KOPT-K1 (cell line): ENCODE measurements around the gene PRM3.
A peak's percentile ranks its signal among the peaks of the same experiment; 100 is the strongest.

ENCODE experiments used
- H3K27ac ChIP-seq: fragments of 200-600 bp; sonication (generic); 2 replicates; pipeline ENCODE4 v1.5.1; 2016; ENCODE audit warnings: antibody characterized with exemption, mild to moderate bottlenecking, low read depth, low read length; ENCODE audit not compliant: poor library complexity, severe bottlenecking
- H3K36me3 ChIP-seq: fragments of 200-600 bp; sonication (generic); 2 replicates; pipeline ENCODE4 v1.5.1; 2017; ENCODE audit warnings: antibody characterized with exemption, mild to moderate bottlenecking, low read length, moderate library complexity; ENCODE audit not compliant: insufficient read depth
- H3K9me3 ChIP-seq: fragments of 200-600 bp; sonication (generic); 2 replicates; pipeline ENCODE4 v1.5.1; 2017; ENCODE audit warnings: antibody characterized with exemption, low read length, mild to moderate bottlenecking; ENCODE audit not compliant: insufficient read depth, poor library complexity, severe bottlenecking

Gene PRM3

GRCh38 chr16:11277607-11278337 lies 4.3 kb upstream of the PRM3 start:
- H3K9me3 ChIP-seq = no peaks in the 10 kb centered on the region
- H3K36me3 ChIP-seq = no peaks in the 10 kb centered on the region

GRCh38 chr16:11276896-11277593 lies 3.6 kb upstream of the PRM3 start:
- Histone ChIP-seq H3K9me3 (no peaks in the 10 kb centered on the region), H3K36me3 (no peaks in the 10 kb centered on the region), H3K27ac (no peak overlapping the region)

More at GRCh38 chr16:11277607-11278337, 4.3 kb upstream of the PRM3 start:
- H3K27ac ChIP-seq = no peak overlapping the region

- Histone ChIP-seq H3K27ac (no peak within 1 kb of the TSS), H3K36me3 (no peaks in the 10 kb centered on the region), H3K9me3 (no peaks in the 10 kb centered on the region)
These were observed 2.9 kb upstream of the PRM3 start, which contains the start of gene PRM2 for GRCh38 chr16:11276143-11276895. TSS of gene PRM2 (minus strand) at chr16:11276480. CDS start at chr16:11276370, 110 bp downstream.

- H3K27ac ChIP-seq = no peak overlapping the region
- H3K9me3 ChIP-seq = no peaks in the 10 kb centered on the region
- H3K36me3 ChIP-seq = no peaks in the 10 kb centered on the region
These were observed 1.5 kb upstream of the PRM3 start for GRCh38 chr16:11274964-11275363.

GRCh38 chr16:11273721-11274324 lies 394 bp upstream of the PRM3 start:
- H3K9me3 ChIP-seq = no peaks in the 10 kb centered on the region
- H3K27ac ChIP-seq = no peak overlapping the region
- H3K36me3 ChIP-seq = no peaks in the 10 kb centered on the region

- Histone ChIP-seq H3K36me3 (no peaks in the 10 kb centered on the region), H3K27ac (no peak overlapping the region), H3K9me3 (no peaks in the 10 kb centered on the region)
These were observed 945 bp downstream of the PRM3 start for GRCh38 chr16:11272484-11272883.

- Histone ChIP-seq H3K36me3 (no peaks in the 10 kb centered on the region), H3K27ac (no peak overlapping the region), H3K9me3 (no peaks in the 10 kb centered on the region)
These were observed 1.8 kb downstream of the PRM3 start for GRCh38 chr16:11271610-11272009.

GRCh38 chr16:11270602-11271162 lies 2.7 kb downstream of the PRM3 start:
- Histone ChIP-seq H3K9me3 (no peaks in the 10 kb centered on the region), H3K36me3 (no peaks in the 10 kb centered on the region), H3K27ac (no peak overlapping the region)

GRCh38 chr16:11268921-11269375 lies 4.5 kb downstream of the PRM3 start, which contains the start of gene TNP2:
TSS of gene TNP2 (minus strand) at chr16:11269325. CDS start at chr16:11269262, 63 bp downstream.
- H3K9me3 ChIP-seq = no peaks in the 10 kb centered on the region
- H3K36me3 ChIP-seq = no peaks in the 10 kb centered on the region
- H3K27ac ChIP-seq = no peak within 1 kb of the TSS

- Histone ChIP-seq H3K36me3 (no peaks in the 10 kb centered on the region), H3K27ac (no peak overlapping the region)
These were observed 8.3 kb downstream of the PRM3 start for GRCh38 chr16:11265124-11265523.

GRCh38 chr16:11264155-11264832 lies 9.1 kb downstream of the PRM3 start:
- H3K36me3 ChIP-seq = no peaks in the 10 kb centered on the region
- no peaks in the 10 kb centered on the region for H3K9me3 ChIP-seq
- peak overlapping the region; percentile 48 for H3K27ac ChIP-seq

More at GRCh38 chr16:11265124-11265523, 8.3 kb downstream of the PRM3 start:
- H3K9me3 ChIP-seq = no peaks in the 10 kb centered on the region

- Histone ChIP-seq H3K9me3 (no peaks in the 10 kb centered on the region), H3K27ac (peak overlapping the region; percentile 48), H3K36me3 (no peaks in the 10 kb centered on the region)
These were observed 9.7 kb downstream of the PRM3 start for GRCh38 chr16:11263737-11264136.

- Histone ChIP-seq H3K36me3 (no peaks in the 10 kb centered on the region), H3K9me3 (no peaks in the 10 kb centered on the region), H3K27ac (no peak overlapping the region)
These were observed 10.5 kb downstream of the PRM3 start for GRCh38 chr16:11262915-11263314.

GRCh38 chr16:11260596-11260966 lies 12.8 kb downstream of the PRM3 start:
- no peaks in the 10 kb centered on the region for H3K9me3 ChIP-seq
- H3K36me3 ChIP-seq = peaks cover under 1% of the 10 kb centered on the region; the same call in 1 of the 2 replicates
- H3K27ac ChIP-seq = no peak overlapping the region
